Fibroblast of lung (primary cell): ENCODE results near the gene NOA1. TPM values are rescaled to one million over a fixed set of nuclear protein-coding genes. Genes with fewer than 3 reads are reported as not detected.

Experiments
- DNase-seq, 2 donors: peaks; one replicate each; pipeline versions ENCODE4 v3.0.0 to v3.0.0-alpha.2; 2010; ENCODE audit warnings: low read depth in 2 of 2
- H2AFZ ChIP-seq: 2 replicates; pipeline ENCODE4 v1.5.1; 2012; ENCODE audit warnings: low read length, control low read depth, inconsistent platforms
- H3K27ac ChIP-seq: 2 replicates; pipeline ENCODE4 v1.5.1; 2011; ENCODE audit warnings: low read length, control low read depth; ENCODE audit not compliant: insufficient read depth
- H3K27me3 ChIP-seq: 2 replicates; pipeline ENCODE4 v1.5.1; 2011; ENCODE audit warnings: mild to moderate bottlenecking, low read length; ENCODE audit not compliant: control insufficient read depth, insufficient read depth
- H3K36me3 ChIP-seq: 2 replicates; pipeline ENCODE4 v1.5.1; 2011; ENCODE audit warnings: low read length; ENCODE audit not compliant: control insufficient read depth, insufficient read depth
- H3K4me1 ChIP-seq: 2 replicates; pipeline ENCODE4 v1.5.1; 2011; ENCODE audit warnings: low read length; ENCODE audit not compliant: control insufficient read depth, insufficient read depth; ENCODE audit errors: extremely low read depth
- H3K4me2 ChIP-seq: 2 replicates; pipeline ENCODE4 v1.5.1; 2011; ENCODE audit warnings: low read length, control low read depth; ENCODE audit not compliant: insufficient read depth; ENCODE audit errors: extremely low read depth
- H3K4me3 ChIP-seq, 4 experiments: fragments of 200-600 bp in 1 of 4; sonication (generic) in 1 of 4; replicated peaks in 1 of 4; 2 replicates each; pipeline ENCODE4 v1.5.1; 2011 to 2016; ENCODE audit warnings: low read length in 4 of 4, low read depth in 3 of 4, mild to moderate bottlenecking in 3 of 4, control low read depth in 2 of 4, inconsistent platforms in 1 of 4, mixed read lengths in 1 of 4; ENCODE audit not compliant: insufficient read depth in 1 of 4; ENCODE audit errors: control extremely low read depth in 1 of 4
- H3K79me2 ChIP-seq: 2 replicates; pipeline ENCODE4 v1.5.1; 2012; ENCODE audit warnings: mild to moderate bottlenecking, low read length, inconsistent platforms; ENCODE audit not compliant: control insufficient read depth, insufficient read depth
- H3K9ac ChIP-seq: 2 replicates; pipeline ENCODE4 v1.5.1; 2011; ENCODE audit warnings: mild to moderate bottlenecking, low read length, control low read depth; ENCODE audit not compliant: insufficient read depth
- H3K9me3 ChIP-seq: 2 replicates; pipeline ENCODE4 v1.5.1; 2012; ENCODE audit warnings: low read depth, low read length; ENCODE audit not compliant: control insufficient read depth, insufficient read depth
- H4K20me1 ChIP-seq: 2 replicates; pipeline ENCODE4 v1.5.1; 2011; ENCODE audit warnings: low read length; ENCODE audit not compliant: control insufficient read depth, insufficient read depth; ENCODE audit errors: extremely low read depth
- CTCF ChIP-seq, 2 donors: IDR thresholded peaks in 1 of 2; conservative IDR thresholded peaks in 1 of 2; 1 replicate in 1 of 2; 2 replicates in 1 of 2; pipeline ENCODE4 v1.5.1; 2011 to 2012; ENCODE audit warnings: low read length in 2 of 2, control low read depth in 1 of 2, inconsistent platforms in 1 of 2, low read depth in 1 of 2, mild to moderate bottlenecking in 1 of 2
- EZH2 ChIP-seq: IDR thresholded peaks from 2 replicates; pipeline ENCODE4 v1.5.1; 2012; ENCODE audit warnings: low read length, control low read depth, mild to moderate bottlenecking; ENCODE audit errors: missing control alignments
- polyA plus RNA-seq, 2 donors: library from polyadenylated mRNA; depleted of rRNA in 1 of 2; stranded (reverse) in 1 of 2; unstranded in 1 of 2; fragments of >200 nt; gene quantifications; 2 replicates each; pipeline ENCODE4 v1.2.1, GENCODE V29; 2011 to 2012; ENCODE audit warnings: missing spikeins in 1 of 2
- total RNA-seq: library from RNA; depleted of rRNA; stranded (reverse); fragments of >200 nt; gene quantifications from 2 replicates; pipeline ENCODE4 v1.2.1, GENCODE V29; 2014

Gene NOA1
- total and polyA plus RNA-seq, 2 donors (not counting 1 experiment from before 2014, with no cell fraction given), result 12.1 to 15.0 TPM

GRCh38 chr4:56986192-56986591 is 8.8 kb upstream of the NOA1 start:
- H3K9me3 ChIP-seq, result no peaks in the 10 kb centered on the region
- no peaks in the 10 kb centered on the region for H3K27me3 ChIP-seq
- no peaks in the 10 kb centered on the region for H4K20me1 ChIP-seq
- no peak overlapping the region for H3K9ac ChIP-seq
- H3K4me2 ChIP-seq, result no peak overlapping the region
- TF ChIP-seq EZH2 (no peak), CTCF (conservative IDR thresholded peaks at IDR 0.05 in 1 of 2, IDR thresholded peaks at IDR 0.05 in 1 of 2; ENCODE audit: low read depth in 1 of 2, low read length in 2 of 2) (no peak)
- H2AFZ ChIP-seq, result no peak overlapping the region
- peaks cover 4% of the 10 kb centered on the region for H3K4me1 ChIP-seq
- peaks cover 8% of the 10 kb centered on the region for H3K36me3 ChIP-seq
- no peak overlapping the region for H3K4me3 ChIP-seq
- H3K79me2 ChIP-seq, result peaks cover 70% of the 10 kb centered on the region
- no peak for DNase-seq
- H3K27ac ChIP-seq, result no peak overlapping the region

GRCh38 chr4:56981795-56982201 is 4.4 kb upstream of the NOA1 start:
- Histone ChIP-seq H3K27ac (peak overlapping the region; percentile 49), H3K79me2 (peaks cover 78% of the 10 kb centered on the region), H3K9ac (no peak overlapping the region), H3K27me3 (no peaks in the 10 kb centered on the region), H4K20me1 (no peaks in the 10 kb centered on the region), H2AFZ (no peak overlapping the region), H3K4me2 (peak overlapping the region; percentile 58), H3K4me1 (peaks cover 5% of the 10 kb centered on the region), H3K9me3 (no peaks in the 10 kb centered on the region), H3K4me3 (peak overlapping the region in 3 of 4 experiments; percentile 14 to 46 (median 19)), H3K36me3 (peaks cover 4% of the 10 kb centered on the region)
- peak in 1 of 2 donors; percentile 84 for DNase-seq
- no peak for TF ChIP-seq CTCF (conservative IDR thresholded peaks at IDR 0.05 in 1 of 2, IDR thresholded peaks at IDR 0.05 in 1 of 2; ENCODE audit: low read depth in 1 of 2, low read length in 2 of 2)
- TF ChIP-seq EZH2, result no peak

GRCh38 chr4:56979421-56980072 is 2.1 kb upstream of the NOA1 start:
- peak overlapping the region; percentile 87 for H3K9ac ChIP-seq
- H3K27me3 ChIP-seq, result no peaks in the 10 kb centered on the region
- H3K4me1 ChIP-seq, result peaks cover 5% of the 10 kb centered on the region
- H3K79me2 ChIP-seq, result peaks cover 81% of the 10 kb centered on the region
- peak overlapping the region; percentile 79 for H3K4me2 ChIP-seq
- peak overlapping the region; percentile 49 to 99 (median 98) for H3K4me3 ChIP-seq
- no peak overlapping the region for H2AFZ ChIP-seq
- H3K27ac ChIP-seq, result peak overlapping the region; percentile 98
- H3K9me3 ChIP-seq, result no peaks in the 10 kb centered on the region
- H3K36me3 ChIP-seq, result peaks cover 3% of the 10 kb centered on the region
- DNase-seq, result no peak
- TF ChIP-seq CTCF (conservative IDR thresholded peaks at IDR 0.05 in 1 of 2, IDR thresholded peaks at IDR 0.05 in 1 of 2; ENCODE audit: low read depth in 1 of 2, low read length in 2 of 2), result no peak
- TF ChIP-seq EZH2, result no peak
- H4K20me1 ChIP-seq, result no peaks in the 10 kb centered on the region
